HL-60 (cell line): Measurements from ENCODE around the gene RASL10A.

ENCODE experiments used
- DNase-seq, 2 experiments: peaks; one replicate each; pipeline ENCODE4 v3.0.0-alpha.2; 2010 to 2020; ENCODE audit warnings: low read depth in 1 of 2, low spot score in 1 of 2
- H3K27ac ChIP-seq: fragments of 250-450 bp; sonication (Bioruptor Pico); replicated peaks from 2 replicates; pipeline ENCODE4 v1.5.1; 2020; ENCODE audit warnings: mild to moderate bottlenecking, moderate library complexity
- H3K27me3 ChIP-seq: fragments of 250-450 bp; sonication (Bioruptor Pico); 2 replicates; pipeline ENCODE4 v1.5.1; 2021; ENCODE audit warnings: mild to moderate bottlenecking, moderate library complexity; ENCODE audit not compliant: insufficient read depth, poor library complexity, severe bottlenecking
- H3K4me3 ChIP-seq: replicated peaks from 2 replicates; pipeline ENCODE4 v1.5.1; 2011; ENCODE audit warnings: mild to moderate bottlenecking, control low read depth, low read length; ENCODE audit not compliant: insufficient read depth
- CTCF ChIP-seq: IDR thresholded peaks from one replicate; pipeline ENCODE4 v1.5.1; 2011; ENCODE audit warnings: low read length, control low read depth, inconsistent platforms; ENCODE audit not compliant: insufficient read depth
- GABPA ChIP-seq: IDR thresholded peaks from 2 replicates; pipeline ENCODE4 v1.6.1; 2012; ENCODE audit warnings: low read depth
- POLR2AphosphoS5 ChIP-seq: IDR thresholded peaks from 2 replicates; pipeline ENCODE4 v1.6.1; 2012; ENCODE audit warnings: low read depth
- REST ChIP-seq: IDR thresholded peaks from 2 replicates; pipeline ENCODE4 v1.6.1; 2012; ENCODE audit warnings: low read depth; ENCODE audit not compliant: insufficient replicate concordance
- SPI1 ChIP-seq: IDR thresholded peaks from 2 replicates; pipeline ENCODE4 v1.6.1; 2012; ENCODE audit warnings: low read depth, mild to moderate bottlenecking, borderline replicate concordance

Gene RASL10A

GRCh38 chr22:29331213-29331612 lies 15.7 kb upstream of the RASL10A start:
- Histone ChIP-seq H3K27ac (no peak overlapping the region), H3K27me3 (no peaks in the 10 kb centered on the region), H3K4me3 (no peak overlapping the region)
- DNase-seq, result no peak
- TF ChIP-seq POLR2AphosphoS5 (no peak), GABPA (no peak), CTCF (no peak), REST (no peak), SPI1 (no peak)

DNA sequence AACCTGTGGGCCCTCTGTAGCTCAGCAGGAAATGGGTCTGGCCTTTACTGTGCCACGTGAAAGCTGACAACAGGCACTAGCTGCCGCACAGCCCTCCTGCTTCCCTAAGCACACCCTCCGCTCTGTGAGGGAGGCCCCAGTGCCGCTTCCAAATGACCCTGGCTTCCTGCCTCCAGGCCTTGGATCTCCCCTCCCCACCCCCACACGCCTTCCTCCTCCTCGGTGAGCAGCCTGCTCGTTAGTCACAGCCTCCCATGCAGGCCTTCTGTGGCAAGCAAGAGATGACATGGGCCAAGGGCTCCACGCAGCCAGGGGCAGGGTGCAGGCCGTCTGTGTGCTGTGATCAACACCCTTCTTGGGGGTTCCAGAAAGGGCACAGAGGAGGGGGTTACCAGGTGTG lies 15.3 kb upstream of the RASL10A start:
- TF ChIP-seq GABPA (no peak), REST (no peak), POLR2AphosphoS5 (no peak), SPI1 (no peak), CTCF (no peak)
- no peak overlapping the region for H3K27ac ChIP-seq
- H3K4me3 ChIP-seq, result no peak overlapping the region
- no peak for DNase-seq
- H3K27me3 ChIP-seq, result no peaks in the 10 kb centered on the region

DNA sequence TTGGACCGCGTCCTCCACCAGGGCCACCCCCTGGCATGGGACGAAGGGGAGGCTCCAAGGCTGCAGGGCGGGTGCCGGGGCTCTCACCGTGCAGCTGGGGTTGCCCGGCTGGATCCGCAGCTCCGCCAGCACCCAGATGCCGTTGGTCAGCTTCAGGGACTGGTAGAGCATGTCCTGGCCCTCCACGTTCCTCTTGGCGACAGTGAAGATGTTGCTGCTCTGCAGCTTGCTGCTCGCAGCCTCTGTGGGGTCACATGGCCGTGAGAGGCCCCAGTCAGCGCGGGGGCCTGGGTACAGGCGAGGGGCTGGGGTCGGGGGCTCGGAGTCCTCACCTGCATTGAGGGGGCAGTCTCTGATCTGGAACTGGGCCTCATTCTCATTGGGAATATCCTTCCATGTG lies 14.8 kb upstream of the RASL10A start:
- Histone ChIP-seq H3K4me3 (no peak overlapping the region), H3K27ac (no peak overlapping the region), H3K27me3 (no peaks in the 10 kb centered on the region)
- TF ChIP-seq POLR2AphosphoS5 (no peak), SPI1 (no peak), REST (no peak), GABPA (no peak), CTCF (no peak)
- DNase-seq, result no peak
